GM12801 (cell line): Measurements from ENCODE around the gene JAML.

Source experiments
- CTCF ChIP-seq: IDR thresholded peaks from one replicate; pipeline ENCODE4 v1.5.1; 2011; ENCODE audit warnings: control low read depth; ENCODE audit not compliant: insufficient read length; ENCODE audit errors: extremely low read depth

Gene JAML

GRCh38 chr11:118145285-118146227 is 79.3 kb downstream of the JAML start:
- no peak for TF ChIP-seq CTCF

- TF ChIP-seq CTCF, result no peak
Measured at GRCh38 chr11:118144301-118145268, 80.2 kb downstream of the JAML start.
